ENCODE results near the gene DEFB112. TPM values are rescaled to one million over a fixed set of nuclear protein-coding genes. Genes with fewer than 3 reads are reported as not detected.

The DEFB112 gene
- not detected for total RNA-seq

GRCh38 chr6:50049829-50050228 is at the start of gene DEFB112:
TSS of gene DEFB112 (minus strand) at chr6:50049929. CDS start at chr6:50049869, 60 bp downstream.
- TF ChIP-seq CTCF (IDR thresholded peaks at IDR 0.05) = no peak
- DNase-seq (ENCODE audit: low spot score) = no peak
- no peak for ATAC-seq (ENCODE audit: low FRiP score)

- no peak for DNase-seq (ENCODE audit: low spot score)
- no peak for ATAC-seq (ENCODE audit: low FRiP score)
- no peak for TF ChIP-seq CTCF (IDR thresholded peaks at IDR 0.05)
Observed at GRCh38 chr6:50098641-50098993, 48.9 kb upstream of the DEFB112 start.

GRCh38 chr6:50097966-50098640 is 48.4 kb upstream of the DEFB112 start:
- DNase-seq (ENCODE audit: low spot score) (no peak), ATAC-seq (ENCODE audit: low FRiP score) (no peak)
- no peak for TF ChIP-seq CTCF (IDR thresholded peaks at IDR 0.05)

GRCh38 chr6:50096296-50096695 is 46.6 kb upstream of the DEFB112 start:
- no peak for TF ChIP-seq CTCF (IDR thresholded peaks at IDR 0.05)
- no peak for ATAC-seq (ENCODE audit: low FRiP score)
- DNase-seq (ENCODE audit: low spot score) = no peak

GRCh38 chr6:50093938-50094272 is 44.2 kb upstream of the DEFB112 start:
- DNase-seq (ENCODE audit: low spot score) = no peak
- TF ChIP-seq CTCF (IDR thresholded peaks at IDR 0.05) = no peak
- ATAC-seq (ENCODE audit: low FRiP score) = no peak

GRCh38 chr6:50093116-50093937 is 43.6 kb upstream of the DEFB112 start:
- DNase-seq (ENCODE audit: low spot score) (no peak), ATAC-seq (ENCODE audit: low FRiP score) (no peak)
- no peak for TF ChIP-seq CTCF (IDR thresholded peaks at IDR 0.05)

GRCh38 chr6:50091641-50092040 is 41.9 kb upstream of the DEFB112 start:
- ATAC-seq (ENCODE audit: low FRiP score) (no peak), DNase-seq (ENCODE audit: low spot score) (no peak)
- no peak for TF ChIP-seq CTCF (IDR thresholded peaks at IDR 0.05)
